ENCODE results near the gene SRSF2.

SRSF2 gene

GRCh38 chr17:76689859-76690258, 47.3 kb downstream of the SRSF2 start:
- no peak for TF ChIP-seq CTCF (IDR thresholded peaks at IDR 0.05; ENCODE audit: low read depth, low read length)
- Histone ChIP-seq H3K4me3 (ENCODE audit: low read depth, low read length) (no peak overlapping the region), H3K4me1 (peaks cover 16% of the 10 kb centered on the region), H3K9me3 (no peaks in the 10 kb centered on the region), H3K27me3 (no peaks in the 10 kb centered on the region), H3K36me3 (peaks cover 25% of the 10 kb centered on the region)
- DNase-seq: no peak

GRCh38 chr17:76688165-76688622, 48.9 kb downstream of the SRSF2 start:
- Histone ChIP-seq H3K27me3 (no peaks in the 10 kb centered on the region), H3K9me3 (no peaks in the 10 kb centered on the region), H3K4me1 (peaks cover 28% of the 10 kb centered on the region), H3K4me3 (ENCODE audit: low read depth, low read length) (no peak overlapping the region), H3K36me3 (peaks cover 36% of the 10 kb centered on the region)
- TF ChIP-seq CTCF (IDR thresholded peaks at IDR 0.05; ENCODE audit: low read depth, low read length): no peak
- no peak for DNase-seq

- Histone ChIP-seq H3K4me3 (ENCODE audit: low read depth, low read length) (no peak overlapping the region), H3K9me3 (no peaks in the 10 kb centered on the region), H3K36me3 (peaks cover 37% of the 10 kb centered on the region), H3K27me3 (no peaks in the 10 kb centered on the region), H3K4me1 (peaks cover 35% of the 10 kb centered on the region)
- no peak for TF ChIP-seq CTCF (IDR thresholded peaks at IDR 0.05; ENCODE audit: low read depth, low read length)
- DNase-seq: no peak
Measured at GRCh38 chr17:76687298-76688164, 49.6 kb downstream of the SRSF2 start.

- no peak for DNase-seq
- Histone ChIP-seq H3K27me3 (no peaks in the 10 kb centered on the region), H3K4me3 (ENCODE audit: low read depth, low read length) (no peak overlapping the region), H3K9me3 (no peaks in the 10 kb centered on the region), H3K4me1 (peaks cover 43% of the 10 kb centered on the region), H3K36me3 (peaks cover 37% of the 10 kb centered on the region)
- no peak for TF ChIP-seq CTCF (IDR thresholded peaks at IDR 0.05; ENCODE audit: low read depth, low read length)
Measured at GRCh38 chr17:76686538-76687297, 50.4 kb downstream of the SRSF2 start.

GRCh38 chr17:76685846-76686245, 51.3 kb downstream of the SRSF2 start:
- no peak for TF ChIP-seq CTCF (IDR thresholded peaks at IDR 0.05; ENCODE audit: low read depth, low read length)
- no peak for DNase-seq
- H3K4me3 ChIP-seq (ENCODE audit: low read depth, low read length): no peak overlapping the region
- H3K27me3 ChIP-seq: no peaks in the 10 kb centered on the region
- no peaks in the 10 kb centered on the region for H3K9me3 ChIP-seq
- peaks cover 49% of the 10 kb centered on the region for H3K4me1 ChIP-seq
- H3K36me3 ChIP-seq: peaks cover 32% of the 10 kb centered on the region
